HEK293 (cell line): ENCODE data around the gene NECTIN1.

Experiments used
- CTCF ChIA-PET: fragments of 350-600 bp; formaldehyde crosslinking; extraction: SDS; loops from one replicate; lab custom pipeline; 2021; ENCODE audit warnings: antibody characterized with exemption; lab: Yijun Ruan, JAX
- POLR2A ChIA-PET: fragments of 300-600 bp; formaldehyde crosslinking; extraction: SDS; loops from one replicate; lab custom pipeline; 2020; ENCODE audit warnings: antibody characterized with exemption, inconsistent platforms; lab: Yijun Ruan, JAX
- H3K27ac ChIP-seq: fragments of 200-500 bp; sonication (Bioruptor generic); 2 replicates; pipeline ENCODE4 v1.5.1; 2014; ENCODE audit warnings: low read depth, low read length, control low read depth, inconsistent platforms; ENCODE audit errors: extremely low read depth
- H3K36me3 ChIP-seq, 2 experiments: fragments of 200-500 bp in 1 of 2; sonication (Bioruptor generic) in 1 of 2; 1 replicate in 1 of 2; 2 replicates in 1 of 2; pipeline ENCODE4 v1.5.1; 2014 to 2017; ENCODE audit warnings: inconsistent platforms in 2 of 2, low read length in 2 of 2; ENCODE audit not compliant: control insufficient read depth in 2 of 2, insufficient read depth in 1 of 2
- H3K4me1 ChIP-seq: fragments of 200-500 bp; sonication (Bioruptor generic); 2 replicates; pipeline ENCODE4 v1.5.1; 2014; ENCODE audit warnings: mild to moderate bottlenecking, low read length, inconsistent platforms; ENCODE audit not compliant: control insufficient read depth, insufficient read depth
- H3K4me3 ChIP-seq: 2 replicates; pipeline ENCODE4 v1.5.1; 2011; ENCODE audit warnings: low read depth, mild to moderate bottlenecking, control low read depth, low read length, moderate library complexity
- H3K9me3 ChIP-seq: fragments of 200-500 bp; sonication (Bioruptor generic); 2 replicates; pipeline ENCODE4 v1.5.1; 2014; ENCODE audit warnings: low read depth, low read length, inconsistent platforms; ENCODE audit not compliant: control insufficient read depth, insufficient read depth
- AEBP2 ChIP-seq: fragments of 450-650 bp; formaldehyde crosslinking; IDR thresholded peaks from 2 replicates; pipeline ENCODE4 v1.5.1; 2016; ENCODE audit warnings: missing biosample characterization, missing genetic modification characterization, borderline replicate concordance
- BCL11B ChIP-seq: fragments of 450-650 bp; formaldehyde crosslinking; IDR thresholded peaks from 2 replicates; pipeline ENCODE4 v1.5.1; 2016; ENCODE audit warnings: low read depth, missing biosample characterization, missing genetic modification characterization
- EGR2 ChIP-seq: fragments of 450-650 bp; formaldehyde crosslinking; IDR thresholded peaks from 2 replicates; pipeline ENCODE4 v1.5.1; 2016; ENCODE audit warnings: low read depth, missing biosample characterization, missing genetic modification characterization
- FEZF1 ChIP-seq: fragments of 450-650 bp; formaldehyde crosslinking; IDR thresholded peaks from 2 replicates; pipeline ENCODE4 v1.5.1; 2016; ENCODE audit warnings: missing biosample characterization, missing genetic modification characterization
- HOXD13 ChIP-seq: sonication (generic); formaldehyde crosslinking; IDR thresholded peaks from 2 replicates; pipeline ENCODE4 v1.8.0; 2022; ENCODE audit warnings: missing genetic modification reagents, borderline replicate concordance
- KLF8 ChIP-seq: fragments of 450-650 bp; formaldehyde crosslinking; IDR thresholded peaks from 2 replicates; pipeline ENCODE4 v1.5.1; 2016; ENCODE audit warnings: missing biosample characterization, missing genetic modification characterization
- SCRT1 ChIP-seq: fragments of 450-650 bp; formaldehyde crosslinking; IDR thresholded peaks from 2 replicates; pipeline ENCODE4 v1.5.1; 2016; ENCODE audit warnings: missing biosample characterization, missing genetic modification characterization, borderline replicate concordance
- ZBTB1 ChIP-seq: fragments of 450-650 bp; formaldehyde crosslinking; IDR thresholded peaks from 2 replicates; pipeline ENCODE4 v1.5.1; 2016; ENCODE audit warnings: missing biosample characterization, missing genetic modification characterization
- ZBTB21 ChIP-seq: fragments of 450-650 bp; formaldehyde crosslinking; IDR thresholded peaks from 2 replicates; pipeline ENCODE4 v1.5.1; 2017; ENCODE audit warnings: missing biosample characterization, missing genetic modification characterization
- ZBTB8A ChIP-seq: fragments of 450-650 bp; formaldehyde crosslinking; IDR thresholded peaks from 2 replicates; pipeline ENCODE4 v1.5.1; 2016; ENCODE audit warnings: missing biosample characterization, missing genetic modification characterization
- ZFHX2 ChIP-seq: fragments of 450-650 bp; formaldehyde crosslinking; conservative IDR thresholded peaks from 2 replicates; pipeline ENCODE4 v1.5.1; 2016; ENCODE audit warnings: missing biosample characterization, missing genetic modification characterization
- ZNF132 ChIP-seq: fragments of 450-650 bp; formaldehyde crosslinking; IDR thresholded peaks from 2 replicates; pipeline ENCODE4 v1.5.1; 2017; ENCODE audit warnings: missing biosample characterization, missing genetic modification characterization, borderline replicate concordance
- ZNF146 ChIP-seq: fragments of 450-650 bp; formaldehyde crosslinking; IDR thresholded peaks from 2 replicates; pipeline ENCODE4 v1.5.1; 2016; ENCODE audit warnings: missing biosample characterization, missing genetic modification characterization
- ZNF2 ChIP-seq: fragments of 450-650 bp; formaldehyde crosslinking; IDR thresholded peaks from 2 replicates; pipeline ENCODE4 v1.5.1; 2016; ENCODE audit warnings: missing biosample characterization, missing genetic modification characterization
- ZNF26 ChIP-seq: fragments of 450-650 bp; formaldehyde crosslinking; IDR thresholded peaks from 2 replicates; pipeline ENCODE4 v1.5.1; 2016; ENCODE audit warnings: missing biosample characterization, missing genetic modification characterization
- ZNF274 ChIP-seq, 2 experiments: fragments of 200-500 bp in 1 of 2; fragments of 450-650 bp in 1 of 2; sonication (Bioruptor generic) in 1 of 2; formaldehyde crosslinking in 1 of 2; IDR thresholded peaks; 2 replicates each; pipeline versions ENCODE4 v1.5.1 to v1.6.1; 2014 to 2016; ENCODE audit warnings: borderline replicate concordance in 1 of 2, inconsistent platforms in 1 of 2, low read length in 1 of 2, missing biosample characterization in 1 of 2, missing genetic modification characterization in 1 of 2
- ZNF530 ChIP-seq: fragments of 450-650 bp; formaldehyde crosslinking; IDR thresholded peaks from 2 replicates; pipeline ENCODE4 v1.5.1; 2016; ENCODE audit warnings: low read depth, missing biosample characterization, missing genetic modification characterization
- ZNF561 ChIP-seq: fragments of 450-650 bp; IDR thresholded peaks from 2 replicates; pipeline ENCODE4 v1.5.1; 2018; ENCODE audit warnings: missing biosample characterization, missing genetic modification characterization, borderline replicate concordance
- ZNF600 ChIP-seq: fragments of 450-650 bp; formaldehyde crosslinking; IDR thresholded peaks from 2 replicates; pipeline ENCODE4 v1.5.1; 2016; ENCODE audit warnings: missing biosample characterization, missing genetic modification characterization
- ZNF626 ChIP-seq: fragments of 450-650 bp; sonication (Bioruptor Pico); formaldehyde crosslinking; IDR thresholded peaks from 2 replicates; pipeline ENCODE4 v1.5.1; 2018; ENCODE audit warnings: missing biosample characterization, missing genetic modification characterization, inconsistent platforms
- ZNF658 ChIP-seq: fragments of 450-650 bp; formaldehyde crosslinking; IDR thresholded peaks from 2 replicates; pipeline ENCODE4; 2016; ENCODE audit warnings: missing biosample characterization, missing genetic modification characterization
- ZNF670 ChIP-seq: fragments of 450-650 bp; formaldehyde crosslinking; IDR thresholded peaks from 2 replicates; pipeline ENCODE4 v1.5.1; 2016; ENCODE audit warnings: missing biosample characterization, missing genetic modification characterization, low read depth
- ZSCAN4 ChIP-seq: fragments of 450-650 bp; formaldehyde crosslinking; IDR thresholded peaks from 2 replicates; pipeline ENCODE4 v1.5.1; 2017; ENCODE audit warnings: missing biosample characterization, missing genetic modification characterization
- ZXDB ChIP-seq: fragments of 450-650 bp; formaldehyde crosslinking; IDR thresholded peaks from 2 replicates; pipeline ENCODE4 v1.5.1; 2016; ENCODE audit warnings: missing biosample characterization, missing genetic modification characterization

NECTIN1 gene

GRCh38 chr11:119673052-119673758 is 55.8 kb downstream of the NECTIN1 start:
- TF ChIP-seq AEBP2 (tag by site-specific recombination) (no peak), ZNF132 (tag by site-specific recombination) (no peak), KLF8 (tag by site-specific recombination) (no peak), SCRT1 (tag by site-specific recombination) (no peak), ZNF658 (tag by site-specific recombination) (no peak)
- TF ChIP-seq, all 188 proteins: peak for 0
- Histone ChIP-seq H3K36me3 (peaks cover 0 to 38% of the 10 kb centered on the region in 2 experiments; a peak in 1 of 3 replicates), H3K4me1 (no peaks in the 10 kb centered on the region), H3K27ac (no peak overlapping the region), H3K4me3 (no peak overlapping the region), H3K9me3 (no peaks in the 10 kb centered on the region)
- ChIA-PET CTCF (interaction anchor here (0.5 to 0.6 kb wide), 2 partner anchors 56 to 459 kb away, joined by 3 to 5 read pairs; partner anchors contain the start of gene NECTIN1), POLR2A (no interaction called here)

GRCh38 chr11:119672597-119672996 is 56.4 kb downstream of the NECTIN1 start:
- no peaks in the 10 kb centered on the region for H3K9me3 ChIP-seq
- H3K27ac ChIP-seq = no peak overlapping the region
- H3K36me3 ChIP-seq = peaks cover 0 to 32% of the 10 kb centered on the region in 2 experiments; a peak in 1 of 3 replicates
- POLR2A ChIA-PET = no interaction called here
- CTCF ChIA-PET = no interaction called here
- TF ChIP-seq ZBTB21 (tag by site-specific recombination) = no peak
- peak; percentile 40; the same call in 1 of the 2 replicates for TF ChIP-seq ZFHX2 (tag by site-specific recombination)
- peak; percentile 39; the same call in 1 of the 2 replicates for TF ChIP-seq EGR2
- TF ChIP-seq HOXD13 (CRISPR knock-in tag) = no peak
- TF ChIP-seq ZNF670 (tag by site-specific recombination) = no peak
- no peak for TF ChIP-seq BCL11B (tag by site-specific recombination)
- no peaks in the 10 kb centered on the region for H3K4me1 ChIP-seq
- no peak overlapping the region for H3K4me3 ChIP-seq

GRCh38 chr11:119671561-119672015 is 57.4 kb downstream of the NECTIN1 start:
- Histone ChIP-seq H3K4me1 (no peaks in the 10 kb centered on the region), H3K27ac (no peak overlapping the region), H3K9me3 (no peaks in the 10 kb centered on the region), H3K4me3 (no peak overlapping the region), H3K36me3 (peaks cover 0 to 22% of the 10 kb centered on the region in 2 experiments; a peak in 1 of 3 replicates)
- ChIA-PET POLR2A (no interaction called here), CTCF (interaction anchor here (0.6 kb wide), 1 partner anchor 437 kb away, joined by 7 read pairs; no protein-coding TSS in a partner anchor)
- TF ChIP-seq ZNF530 (tag by site-specific recombination) = no peak
- TF ChIP-seq FEZF1 (tag by site-specific recombination) = no peak
- no peak for TF ChIP-seq ZNF600 (tag by site-specific recombination)

- peaks cover 0 to 17% of the 10 kb centered on the region in 2 experiments; a peak in 1 of 3 replicates for H3K36me3 ChIP-seq
- no peak overlapping the region for H3K4me3 ChIP-seq
- H3K4me1 ChIP-seq = no peaks in the 10 kb centered on the region
- H3K27ac ChIP-seq = no peak overlapping the region
- CTCF ChIA-PET = no interaction called here
- H3K9me3 ChIP-seq = no peaks in the 10 kb centered on the region
- POLR2A ChIA-PET = no interaction called here
- TF ChIP-seq ZNF2 (no peak), ZNF26 (tag by site-specific recombination) (no peak), ZBTB8A (tag by site-specific recombination) (no peak), ZXDB (tag by site-specific recombination) (no peak), ZSCAN4 (tag by site-specific recombination) (no peak), ZNF146 (tag by site-specific recombination) (no peak), ZNF274 (IDR thresholded peaks at IDR 0.05; ENCODE audit: low read length) (no peak), ZNF274 (tag by site-specific recombination; IDR thresholded peaks at IDR 0.05; ENCODE audit: borderline replicate concordance) (no peak), ZNF626 (tag by site-specific recombination) (no peak), ZBTB1 (tag by site-specific recombination) (no peak), ZNF561 (tag by site-specific recombination) (no peak)
Measured at GRCh38 chr11:119671051-119671450, 57.9 kb downstream of the NECTIN1 start.
